GM23338 (cell line): ENCODE measurements around the gene ZNF282. TPM values are rescaled to one million over a fixed set of nuclear protein-coding genes. Genes with fewer than 3 reads are reported as not detected.

Experiments used
- ATAC-seq: fragments of 200-7000 bp; cut with Tn5 transposase; 3 replicates; pipeline ENCODE4 v1.9.1; 2020
- DNase-seq: peaks from one replicate; pipeline ENCODE4 v3.0.0-alpha.2; 2015; ENCODE audit warnings: low spot score
- H2AFZ ChIP-seq: fragments of 200-600 bp; sonication (generic); 2 replicates; pipeline ENCODE4 v1.8.0; 2016; ENCODE audit warnings: antibody characterized with exemption, mild to moderate bottlenecking, moderate library complexity
- H3F3A ChIP-seq: fragments of 200-600 bp; sonication (generic); replicated peaks from 2 replicates; pipeline ENCODE4 v1.8.0; 2017; ENCODE audit warnings: antibody characterized with exemption, mixed run types, low read depth
- H3K27ac ChIP-seq: fragments of 200-600 bp; sonication (generic); 2 replicates; pipeline ENCODE4 v1.6.1; 2016; ENCODE audit warnings: low read depth
- H3K27me3 ChIP-seq: fragments of 200-600 bp; sonication (generic); 2 replicates; pipeline ENCODE4 v1.8.0; 2016; ENCODE audit warnings: mild to moderate bottlenecking, mixed run types, moderate library complexity; ENCODE audit not compliant: insufficient read depth
- H3K36me3 ChIP-seq: fragments of 200-600 bp; sonication (generic); 2 replicates; pipeline ENCODE4 v1.8.0; 2016; ENCODE audit warnings: mild to moderate bottlenecking; ENCODE audit not compliant: insufficient read depth
- H3K4me1 ChIP-seq: fragments of 200-600 bp; sonication (generic); 2 replicates; pipeline ENCODE4 v1.8.0; 2016; ENCODE audit warnings: mild to moderate bottlenecking, moderate library complexity; ENCODE audit not compliant: insufficient read depth
- H3K4me2 ChIP-seq: fragments of 200-600 bp; sonication (generic); 2 replicates; pipeline ENCODE4 v1.7.1; 2017; ENCODE audit warnings: mixed run types
- H3K4me3 ChIP-seq: fragments of 200-600 bp; sonication (generic); 2 replicates; pipeline ENCODE4 v1.6.1; 2016; ENCODE audit warnings: mixed run types
- H3K79me2 ChIP-seq: fragments of 200-600 bp; sonication (generic); replicated peaks from 2 replicates; pipeline ENCODE4 v1.8.0; 2017; ENCODE audit warnings: mild to moderate bottlenecking; ENCODE audit not compliant: insufficient read depth
- H3K9me2 ChIP-seq: fragments of 200-600 bp; sonication (generic); 2 replicates; pipeline ENCODE4 v1.8.0; 2017; ENCODE audit not compliant: insufficient read depth
- H4K20me1 ChIP-seq: fragments of 200-600 bp; sonication (generic); replicated peaks from 2 replicates; pipeline ENCODE4 v1.8.0; 2017; ENCODE audit warnings: mild to moderate bottlenecking; ENCODE audit not compliant: insufficient read depth
- H3K27ac Mint-ChIP-seq: 2 replicates; pipeline ENCODE4 v1.8.0; 2020; ENCODE audit warnings: inconsistent platforms, mild to moderate bottlenecking, moderate library complexity, mixed read lengths
- H3K27me3 Mint-ChIP-seq: 3 replicates; pipeline ENCODE4 v1.8.0; 2022; ENCODE audit warnings: low read depth, mild to moderate bottlenecking, moderate library complexity, mixed read lengths, inconsistent platforms; ENCODE audit not compliant: insufficient read depth, poor library complexity
- H3K36me3 Mint-ChIP-seq: 3 replicates; pipeline ENCODE4 v1.8.0; 2021; ENCODE audit warnings: low read depth, mild to moderate bottlenecking, inconsistent platforms, moderate library complexity, mixed read lengths
- H3K4me1 Mint-ChIP-seq: 3 replicates; pipeline ENCODE4 v1.8.0; 2020; ENCODE audit warnings: mild to moderate bottlenecking, inconsistent platforms, mixed read lengths
- H3K4me3 Mint-ChIP-seq: 3 replicates; pipeline ENCODE4 v1.8.0; 2021; ENCODE audit warnings: moderate library complexity, mild to moderate bottlenecking, inconsistent platforms, mixed read lengths
- H3K9me3 Mint-ChIP-seq: 3 replicates; pipeline ENCODE4 v1.8.0; 2020; ENCODE audit warnings: moderate library complexity, mild to moderate bottlenecking, inconsistent platforms, mixed read lengths
- CREB1 ChIP-seq: fragments of 250-450 bp; sonication (Bioruptor Pico); IDR thresholded peaks from 2 replicates; pipeline ENCODE4 v1.5.0; 2020; ENCODE audit warnings: low read depth, mild to moderate bottlenecking, moderate library complexity
- CTCF ChIP-seq, 2 experiments: fragments of 200-600 bp in 1 of 2; sonication (generic) in 1 of 2; conservative IDR thresholded peaks; 2 replicates each; pipeline versions ENCODE4 v1.5.1 to v1.6.1; 2016 to 2017; ENCODE audit warnings: antibody characterized with exemption in 2 of 2, low read depth in 2 of 2, mild to moderate bottlenecking in 2 of 2, moderate library complexity in 1 of 2
- ETS1 ChIP-seq: IDR thresholded peaks from 2 replicates; pipeline ENCODE4 v1.6.1; 2016; ENCODE audit warnings: antibody characterized with exemption
- EZH2 ChIP-seq: fragments of 200-600 bp; sonication (generic); IDR thresholded peaks from one replicate; pipeline ENCODE4 v1.8.0; 2017; ENCODE audit warnings: antibody characterized with exemption, mild to moderate bottlenecking, low read depth; ENCODE audit not compliant: unreplicated experiment
- EZH2phosphoT487 ChIP-seq: fragments of 200-600 bp; sonication (generic); IDR thresholded peaks from one replicate; pipeline ENCODE4 v1.8.1; 2018; ENCODE audit warnings: antibody characterized with exemption; ENCODE audit not compliant: unreplicated experiment
- JUNB ChIP-seq: IDR thresholded peaks from one replicate; pipeline ENCODE4 v1.6.1; 2016; ENCODE audit warnings: antibody characterized with exemption; ENCODE audit not compliant: unreplicated experiment
- NANOG ChIP-seq: IDR thresholded peaks from 2 replicates; pipeline ENCODE4 v1.6.1; 2016; ENCODE audit warnings: antibody characterized with exemption, borderline replicate concordance
- POLR2AphosphoS5 ChIP-seq: IDR thresholded peaks from 2 replicates; pipeline ENCODE4 v1.6.1; 2016; ENCODE audit warnings: antibody characterized with exemption, low read depth
- REST ChIP-seq: IDR thresholded peaks from one replicate; pipeline ENCODE4 v1.6.1; 2018; ENCODE audit warnings: antibody characterized with exemption; ENCODE audit not compliant: unreplicated experiment
- STAT1 ChIP-seq: IDR thresholded peaks from one replicate; pipeline ENCODE4 v1.6.1; 2016; ENCODE audit warnings: antibody characterized with exemption; ENCODE audit not compliant: unreplicated experiment
- ZNF114 ChIP-seq: fragments of 250-450 bp; sonication (Bioruptor Pico); IDR thresholded peaks from 2 replicates; pipeline ENCODE4 v1.5.0; 2020; ENCODE audit warnings: mild to moderate bottlenecking, moderate library complexity
- ZNF331 ChIP-seq: fragments of 250-450 bp; sonication (Bioruptor Pico); IDR thresholded peaks from 2 replicates; pipeline ENCODE4 v1.5.0; 2020; ENCODE audit warnings: low read depth, mild to moderate bottlenecking, moderate library complexity
- ZNF462 ChIP-seq: fragments of 250-450 bp; sonication (Bioruptor Pico); IDR thresholded peaks from 2 replicates; pipeline ENCODE4 v1.5.0; 2020; ENCODE audit warnings: mild to moderate bottlenecking, moderate library complexity
- polyA plus RNA-seq: library from polyadenylated mRNA; unstranded; fragments of >200 nt; fragmentation: Nextera tagmentation; extraction: Ambion mirVana; gene quantifications from 2 replicates; pipeline ENCODE4 v1.2.1, GENCODE V29; 2016
- total RNA-seq: library from RNA; depleted of rRNA; stranded (reverse); fragments of >200 nt; shearing (Covaris generic); gene quantifications from 2 replicates; pipeline ENCODE4 v1.2.3, GENCODE V29; 2014

Gene ZNF282
- total and polyA plus RNA-seq, 2 experiments from 2014 or later = 7.2 to 36.3 TPM

- Mint-ChIP-seq H3K4me3 (peak within 1 kb of the TSS; percentile 82), H3K4me1 (peaks cover 3% of the 10 kb centered on the region; the same call in 2 of the 3 replicates), H3K36me3 (peaks cover 21% of the 10 kb centered on the region), H3K27me3 (peaks cover 10% of the 10 kb centered on the region), H3K27ac (no peak within 1 kb of the TSS), H3K9me3 (no peaks in the 10 kb centered on the region)
- Histone ChIP-seq H3K4me1 (no peaks in the 10 kb centered on the region; the same call in 1 of the 2 replicates), H2AFZ (peak within 1 kb of the TSS; percentile 100), H4K20me1 (no peaks in the 10 kb centered on the region), H3K4me3 (peak within 1 kb of the TSS; percentile 68), H3K27me3 (peaks cover 18% of the 10 kb centered on the region), H3K27ac (no peak within 1 kb of the TSS), H3K36me3 (no peaks in the 10 kb centered on the region), H3F3A (peaks cover 5% of the 10 kb centered on the region; the same call in 1 of the 2 replicates), H3K4me2 (peak within 1 kb of the TSS; percentile 86), H3K79me2 (0 out of 2 replicates have a peak, but pooled peaks cover 5% of the 10 kb centered on the region), H3K9me2 (no peaks in the 10 kb centered on the region)
- peak; percentile 96 for DNase-seq
- TF ChIP-seq NANOG (no peak), ZNF462 (no peak), CTCF (conservative IDR thresholded peaks at IDR 0.05; ENCODE audit: low read depth in 2 of 2) (peak; percentile 56 to 78), EZH2phosphoT487 (no peak), ZNF331 (CRISPR knock-in tag) (no peak), REST (no peak), JUNB (no peak), ETS1 (no peak), POLR2AphosphoS5 (no peak; the same call in 1 of the 2 replicates), CREB1 (CRISPR knock-in tag) (peak; percentile 71), ZNF114 (no peak), EZH2 (no peak), STAT1 (no peak)
- ATAC-seq = peak; percentile 87
These were observed 66.7 kb downstream of the ZNF282 start, which contains the start of gene ZNF783 for GRCh38 chr7:149261829-149262617. Gene ZNF783, plus strand, starts transcription at chr7:149262196. Its CDS starts 138 bp downstream, at chr7:149262334.
